HPDE6-E6E7 (cell line): ENCODE measurements around the gene RNU6-8.

Experiments
- DNase-seq: peaks from one replicate; pipeline ENCODE4 v3.0.0; 2011; ENCODE audit warnings: missing footprints; ENCODE audit errors: extremely low spot score

The RNU6-8 gene

GRCh38 chr14:32202998-32203882 is at the start of gene RNU6-8:
TSS of gene RNU6-8 (minus strand) at chr14:32203269.
- DNase-seq, result peak; percentile 56

GRCh38 chr14:32252030-32252670 is 49.1 kb upstream of the RNU6-8 start:
- peak; percentile 63 for DNase-seq

- DNase-seq, result no peak
Measured at GRCh38 chr14:32251530-32251929, 48.5 kb upstream of the RNU6-8 start.

- no peak for DNase-seq
Measured at GRCh38 chr14:32250681-32251080, 47.6 kb upstream of the RNU6-8 start.

GRCh38 chr14:32249780-32250179 is 46.7 kb upstream of the RNU6-8 start:
- no peak for DNase-seq

- DNase-seq, result no peak
Measured at GRCh38 chr14:32249371-32249770, 46.3 kb upstream of the RNU6-8 start.

GRCh38 chr14:32246751-32247150 is 43.7 kb upstream of the RNU6-8 start:
- DNase-seq, result no peak

- no peak for DNase-seq
Measured at GRCh38 chr14:32244404-32244803, 41.3 kb upstream of the RNU6-8 start.

- DNase-seq, result no peak
Measured at GRCh38 chr14:32233260-32233659, 30.2 kb upstream of the RNU6-8 start.

GRCh38 chr14:32232481-32232880 is 29.4 kb upstream of the RNU6-8 start:
- no peak for DNase-seq

GRCh38 chr14:32230695-32231280 is 27.7 kb upstream of the RNU6-8 start:
- DNase-seq, result peak; percentile 8

- peak; percentile 28 for DNase-seq
Measured at GRCh38 chr14:32230181-32230580, 27.1 kb upstream of the RNU6-8 start.

- no peak for DNase-seq
Measured at GRCh38 chr14:32226056-32226455, 23.0 kb upstream of the RNU6-8 start.

GRCh38 chr14:32225378-32225920 is 22.4 kb upstream of the RNU6-8 start:
- no peak for DNase-seq

- peak; percentile 54 for DNase-seq
Measured at GRCh38 chr14:32224737-32225377, 21.8 kb upstream of the RNU6-8 start.

GRCh38 chr14:32217301-32217700 is 14.2 kb upstream of the RNU6-8 start:
- DNase-seq, result no peak

- no peak for DNase-seq
Measured at GRCh38 chr14:32212833-32213232, 9.8 kb upstream of the RNU6-8 start.

GRCh38 chr14:32211068-32211404 is 8.0 kb upstream of the RNU6-8 start:
- DNase-seq, result no peak

- no peak for DNase-seq
Measured at GRCh38 chr14:32209471-32209870, 6.4 kb upstream of the RNU6-8 start.

GRCh38 chr14:32208490-32208889 is 5.4 kb upstream of the RNU6-8 start:
- no peak for DNase-seq

GRCh38 chr14:32206552-32206951 is 3.5 kb upstream of the RNU6-8 start:
- DNase-seq, result no peak

GRCh38 chr14:32205984-32206383 is 2.9 kb upstream of the RNU6-8 start:
- DNase-seq, result no peak
